Stimulated activated CD4-positive, alpha-beta T cell treated with anti-CD3 and anti-CD28 coated beads, Interleukin-4, amount 100 ng/mL, for 48 hours (primary cell): ENCODE data around the gene TPM4.
"Not testable (repeated sequence)": the region's sequence is repeated elsewhere in the genome, so short reads cannot be mapped to it uniquely, and the experiment has no call there.

ENCODE experiments used
- DNase-seq, 2 donors: peaks; one replicate each; pipeline ENCODE4 v3.0.0-alpha.2; 2020; ENCODE audit warnings: low read depth in 2 of 2

The TPM4 gene

GRCh38 chr19:16076154-16076957 is at the start of gene TPM4:
Gene TPM4 (plus strand): TSS chr19:16076495. CDS start chr19:16076566, 71 bp downstream.
- DNase-seq = peak; percentile 86 to 87

DNA sequence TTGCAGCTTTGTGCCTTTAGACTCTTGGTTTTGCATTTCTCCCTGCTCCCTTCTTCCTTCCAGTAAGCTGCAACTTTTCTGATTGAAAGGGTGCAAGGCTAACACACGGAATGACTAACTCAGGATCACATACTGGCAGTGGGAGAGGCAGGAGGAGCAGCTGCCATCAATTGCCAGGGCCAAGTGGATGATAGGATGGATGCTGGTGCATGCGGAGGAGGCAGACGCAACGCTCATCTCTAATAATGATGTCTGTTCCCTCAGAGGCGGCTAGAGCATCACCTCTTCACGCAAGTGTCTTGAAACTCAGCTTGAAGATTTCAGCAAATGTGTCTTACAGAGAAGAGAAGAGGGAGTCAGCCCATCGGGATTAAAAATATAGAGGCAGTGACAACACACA is 49.5 kb upstream of the TPM4 start:
- no peak for DNase-seq

DNA sequence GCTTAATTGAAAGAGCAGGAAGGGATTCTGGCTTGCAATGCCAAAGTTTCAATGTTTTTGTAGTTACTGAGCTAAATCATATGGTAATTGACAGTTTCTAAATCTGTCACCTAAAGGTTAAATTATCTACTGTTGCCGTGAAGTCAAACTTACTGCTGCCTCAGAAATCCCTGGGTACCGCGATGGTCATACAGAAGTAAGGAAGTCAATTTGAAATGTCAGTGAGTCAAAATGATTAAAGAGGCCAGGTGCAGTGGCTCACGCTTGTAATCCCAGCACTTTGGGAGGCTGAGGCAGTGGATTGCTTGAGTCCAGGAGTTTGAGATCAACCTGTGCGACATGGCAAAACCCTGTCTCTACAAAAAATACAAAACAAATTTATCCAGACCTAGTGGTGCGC is 48.8 kb upstream of the TPM4 start:
- no peak for DNase-seq

DNA sequence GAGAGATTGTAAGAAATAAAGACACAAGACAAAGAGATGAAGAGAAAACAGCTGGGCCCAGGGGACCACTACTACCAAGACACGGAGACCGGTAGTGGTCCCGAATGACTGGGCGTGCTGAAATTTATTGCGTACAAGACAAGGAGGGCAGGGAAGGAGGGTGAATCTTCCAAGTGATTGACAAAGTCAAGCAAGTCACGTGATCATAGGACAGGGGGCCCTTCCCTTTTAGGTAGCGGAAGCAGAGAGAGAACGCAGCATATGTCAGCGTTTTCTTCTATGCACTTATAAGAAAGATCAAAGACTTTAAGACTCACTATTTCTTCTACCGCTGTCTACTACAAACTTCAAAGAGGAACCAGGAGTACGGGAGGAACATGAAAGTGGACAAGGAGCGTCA is 46.1 kb upstream of the TPM4 start:
- not testable (repeated sequence) for DNase-seq

DNA sequence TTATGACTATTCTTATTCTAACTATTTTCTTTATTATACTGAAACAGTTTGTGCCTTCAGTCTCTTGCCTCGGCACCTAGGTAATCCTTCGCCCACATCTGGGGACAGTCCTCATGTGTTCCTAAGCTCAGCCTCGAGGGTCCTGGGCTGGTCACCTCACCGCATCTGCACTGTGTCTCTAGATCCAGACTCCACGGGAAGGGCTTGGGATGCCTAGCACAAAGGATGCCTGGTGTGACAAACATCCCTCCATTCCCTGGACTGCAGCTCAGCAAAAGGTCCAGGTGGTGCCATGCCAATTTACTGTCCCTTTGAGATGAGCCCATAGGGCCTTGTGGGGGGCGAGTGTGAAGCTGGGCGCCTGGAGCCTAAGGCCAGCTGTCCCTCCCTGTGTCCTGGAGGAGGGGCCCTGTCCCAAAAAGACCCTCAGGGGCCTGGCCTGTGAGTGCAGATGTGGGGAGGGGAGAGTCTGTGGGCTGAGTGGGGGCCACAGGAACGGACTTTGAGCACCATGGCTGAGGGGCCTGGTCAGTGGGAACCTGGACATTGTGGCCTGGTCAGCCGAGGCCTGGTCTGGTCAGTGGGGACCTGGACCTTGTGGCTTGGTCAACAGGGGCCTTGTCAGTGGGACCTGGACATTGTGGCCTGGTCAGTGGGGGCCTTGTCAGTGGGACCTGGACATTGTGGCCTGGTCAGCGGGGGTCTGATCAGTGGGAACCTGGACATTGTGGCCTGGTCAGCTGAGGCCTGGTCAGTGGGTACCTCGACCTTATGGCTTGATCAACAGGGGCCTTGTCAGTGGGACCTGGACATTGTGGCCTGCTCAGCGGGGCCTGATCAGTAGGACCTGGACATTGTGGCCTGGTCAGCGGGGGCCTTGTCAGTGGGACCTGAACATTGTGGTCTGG is 45.1 kb upstream of the TPM4 start:
- DNase-seq = no peak

GRCh38 chr19:16031872-16032200 is 44.5 kb upstream of the TPM4 start:
- no peak for DNase-seq

DNA sequence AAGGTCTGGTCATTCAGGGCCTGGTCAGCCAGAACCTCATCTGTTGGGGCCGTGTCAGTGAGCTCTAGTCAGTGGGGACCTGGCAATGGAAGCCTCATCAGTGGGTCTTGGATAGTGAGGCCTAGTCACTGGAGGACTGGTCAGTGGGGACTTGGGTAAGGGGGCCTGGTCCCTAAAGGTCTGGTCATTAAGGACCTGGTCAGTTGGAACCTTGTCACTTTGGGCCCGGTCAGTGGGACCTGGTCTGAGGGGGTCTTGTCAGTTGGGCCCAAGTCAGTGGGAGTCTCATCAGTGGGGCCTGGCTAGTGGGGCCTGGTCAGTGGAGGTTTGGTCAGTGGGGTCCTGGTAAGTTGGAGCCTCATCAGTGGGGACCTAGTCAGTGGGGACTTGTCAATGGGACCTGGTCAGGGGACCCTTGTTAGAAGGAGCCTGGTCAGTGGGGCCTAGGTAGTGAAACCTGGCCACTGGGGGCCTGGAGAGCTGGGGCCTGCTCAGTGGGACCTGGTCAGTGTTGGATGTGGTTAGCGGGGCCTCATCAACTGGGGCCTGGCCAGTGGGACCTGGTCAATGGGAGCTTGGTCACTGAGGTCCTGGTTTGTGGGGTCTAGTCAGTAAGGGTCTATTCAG is 43.7 kb upstream of the TPM4 start:
- no peak for DNase-seq

- DNase-seq = no peak
Measured at GRCh38 chr19:16033136-16033530, 43.2 kb upstream of the TPM4 start.

GRCh38 chr19:16033721-16034120 is 42.6 kb upstream of the TPM4 start:
- no peak for DNase-seq

DNA sequence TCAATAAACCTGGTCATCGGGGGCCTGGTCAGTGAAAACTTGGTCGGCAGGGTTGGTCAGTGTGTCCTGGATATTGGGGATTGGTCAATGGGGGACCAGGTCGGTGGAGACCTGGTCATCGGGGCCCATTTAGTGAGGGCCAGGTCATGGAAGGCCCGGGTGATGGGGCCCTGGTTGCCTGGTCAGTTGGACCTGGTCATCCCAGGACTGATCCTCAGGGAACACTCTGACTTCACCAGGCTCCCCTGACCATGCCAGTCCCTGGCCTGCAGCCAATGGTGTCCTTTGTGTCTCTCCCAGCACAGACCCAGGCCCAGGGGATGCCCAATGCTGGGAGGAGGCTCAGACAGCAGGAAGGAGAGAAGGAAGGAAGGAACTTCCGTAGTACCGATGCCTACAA is 42.1 kb upstream of the TPM4 start:
- DNase-seq = no peak

- no peak for DNase-seq
Measured at GRCh38 chr19:16034958-16035560, 41.2 kb upstream of the TPM4 start.

DNA sequence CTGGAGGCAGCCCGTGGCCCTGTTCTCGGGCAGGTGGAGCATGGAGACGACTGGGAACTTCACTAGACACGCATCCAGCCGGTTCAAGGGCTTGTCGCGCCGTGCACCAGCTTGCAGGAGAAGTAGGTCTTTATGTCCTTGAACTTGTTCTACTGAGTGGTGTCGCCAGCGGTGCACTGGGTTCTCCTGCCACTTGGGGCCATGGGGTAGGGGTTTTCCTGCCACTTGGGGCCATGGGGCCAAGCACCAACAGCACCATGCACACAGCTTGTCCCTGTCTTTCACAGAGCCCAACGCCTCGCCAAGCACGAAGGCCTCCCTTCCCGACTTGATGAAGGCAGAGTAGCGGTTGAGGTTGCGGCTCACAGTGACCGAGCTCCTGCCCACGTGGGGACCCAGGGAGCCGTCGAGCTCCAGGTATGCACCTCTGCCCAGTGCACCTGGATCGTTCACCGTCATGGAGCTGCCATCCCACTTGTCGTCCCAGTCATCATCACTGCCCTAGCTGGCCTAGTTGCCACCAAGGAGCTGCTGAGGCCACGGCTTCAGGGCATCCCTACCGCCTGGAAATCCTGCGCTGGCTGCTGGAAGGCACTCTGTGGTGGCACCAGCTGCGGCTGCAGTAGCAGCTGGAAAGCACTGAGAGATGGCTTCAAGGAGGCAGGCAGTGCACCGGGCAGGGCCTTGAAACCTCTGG is 40.5 kb upstream of the TPM4 start:
- DNase-seq = no peak

DNA sequence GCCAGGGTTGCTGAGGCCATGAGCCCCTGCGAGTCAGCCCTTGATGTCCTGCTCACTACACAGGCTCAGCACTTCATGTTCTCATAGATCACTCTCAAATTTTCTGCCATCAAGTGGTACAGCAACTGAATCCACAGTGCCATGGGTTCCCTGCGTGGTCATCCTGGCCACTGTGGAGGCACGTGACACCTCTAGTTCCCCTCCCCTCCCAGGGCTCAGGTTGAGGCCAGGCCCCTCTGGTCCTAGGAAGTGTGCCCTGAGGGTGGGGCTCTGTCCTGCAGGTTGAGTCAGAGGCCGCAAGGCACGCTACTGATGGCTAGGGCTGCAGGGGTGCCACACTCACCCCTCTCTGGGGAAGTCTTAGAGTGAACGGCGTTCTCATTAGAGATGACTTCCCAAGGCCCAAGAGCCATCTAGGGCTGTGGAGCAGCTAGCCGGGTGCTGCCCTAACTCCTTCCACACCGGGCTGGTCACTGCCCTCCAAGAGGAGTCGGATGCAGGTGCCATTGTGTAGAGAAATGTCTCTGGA is 39.8 kb upstream of the TPM4 start:
- no peak for DNase-seq

GRCh38 chr19:16036941-16037340 is 39.4 kb upstream of the TPM4 start:
- no peak for DNase-seq

DNA sequence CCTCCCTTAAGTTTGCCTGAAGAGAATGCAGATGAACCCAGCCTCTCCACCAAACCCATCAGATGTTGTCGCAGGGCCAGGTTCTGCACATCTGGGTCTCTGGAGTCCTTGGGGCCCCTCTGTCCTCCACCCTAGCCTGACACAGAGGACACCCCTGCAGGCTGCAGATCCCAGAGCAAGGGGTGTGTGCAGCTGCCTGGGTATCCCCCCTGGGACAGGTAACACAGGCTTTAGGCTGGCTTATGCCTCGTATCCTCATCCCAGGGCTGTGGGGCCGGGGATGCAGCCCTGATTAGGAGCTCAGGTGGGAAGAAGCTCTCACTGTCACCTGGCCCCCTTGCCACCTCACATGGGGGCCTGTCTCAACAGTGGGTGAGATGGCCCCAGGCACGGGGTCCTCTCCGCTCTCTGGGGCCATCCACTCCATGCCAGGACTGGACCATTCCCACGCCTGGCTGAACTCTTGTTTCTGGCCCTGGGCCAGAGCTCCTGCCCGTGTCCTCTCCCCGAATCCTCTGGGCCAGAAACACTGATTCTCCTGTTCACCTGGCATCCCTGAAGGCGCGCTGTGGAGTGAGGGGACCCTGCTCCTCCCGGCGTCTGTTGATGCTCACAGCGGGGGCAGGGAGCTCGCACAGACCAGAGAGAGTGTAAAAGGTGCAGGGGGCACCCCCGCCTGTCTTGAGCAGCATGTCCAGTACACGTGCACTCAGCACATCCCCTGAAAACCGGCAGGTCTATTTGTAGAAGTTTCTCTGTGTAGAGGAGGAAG is 38.7 kb upstream of the TPM4 start:
- DNase-seq = no peak

GRCh38 chr19:16038196-16038695 is 38.0 kb upstream of the TPM4 start:
- DNase-seq = no peak

DNA sequence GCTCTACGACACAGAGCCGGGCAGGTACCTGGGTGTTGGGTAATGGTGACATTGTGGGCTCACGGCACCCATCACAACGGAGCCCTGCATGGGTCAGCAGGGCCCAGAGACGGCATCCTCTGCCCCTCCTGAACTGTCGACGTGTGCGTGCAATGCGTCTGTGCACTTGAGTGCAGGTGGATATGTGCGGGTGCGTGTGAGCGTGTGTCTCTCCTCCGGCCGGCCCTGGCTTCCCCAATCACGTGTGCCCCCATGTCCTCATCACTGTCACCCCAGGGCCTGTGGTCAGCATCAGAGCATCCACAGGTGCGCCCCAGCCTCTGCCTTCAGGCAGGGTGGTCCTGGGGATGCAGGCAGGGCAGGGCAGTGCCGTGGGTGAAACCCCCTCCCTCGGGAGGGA is 37.2 kb upstream of the TPM4 start:
- no peak for DNase-seq

DNA sequence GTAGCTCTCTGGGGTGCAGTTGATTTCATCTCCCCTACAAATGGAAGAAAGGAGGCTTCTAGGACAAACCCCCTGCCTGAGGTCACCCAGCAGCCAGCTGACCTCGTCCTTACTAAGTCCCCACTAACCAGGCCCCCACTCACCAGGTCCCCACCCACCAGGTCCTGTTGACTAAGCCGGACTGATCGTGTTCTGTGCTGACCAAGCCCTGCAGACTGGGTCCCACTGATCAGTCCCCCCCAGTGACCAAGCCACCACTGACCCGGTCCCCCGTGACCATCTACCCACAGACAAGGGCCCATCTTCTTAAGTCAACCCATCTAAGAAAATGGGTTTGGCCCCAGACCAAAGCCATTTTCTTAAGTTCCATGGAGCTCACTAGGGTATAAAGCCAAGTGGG is 36.8 kb upstream of the TPM4 start:
- no peak for DNase-seq

GRCh38 chr19:16040642-16041041 is 35.7 kb upstream of the TPM4 start:
- no peak for DNase-seq

- DNase-seq = peak; percentile 67 to 81
Measured at GRCh38 chr19:16041299-16041990, 34.9 kb upstream of the TPM4 start.
